ENCODE measurements around the gene TSPAN6.

GRCh38 chrX:100673397-100673953 is 36.9 kb upstream of the TSPAN6 start:
- TF ChIP-seq POLR2AphosphoS5 (IDR thresholded peaks at IDR 0.05; ENCODE audit: low read depth, low read length): no peak
- TF ChIP-seq, protein P1, sequence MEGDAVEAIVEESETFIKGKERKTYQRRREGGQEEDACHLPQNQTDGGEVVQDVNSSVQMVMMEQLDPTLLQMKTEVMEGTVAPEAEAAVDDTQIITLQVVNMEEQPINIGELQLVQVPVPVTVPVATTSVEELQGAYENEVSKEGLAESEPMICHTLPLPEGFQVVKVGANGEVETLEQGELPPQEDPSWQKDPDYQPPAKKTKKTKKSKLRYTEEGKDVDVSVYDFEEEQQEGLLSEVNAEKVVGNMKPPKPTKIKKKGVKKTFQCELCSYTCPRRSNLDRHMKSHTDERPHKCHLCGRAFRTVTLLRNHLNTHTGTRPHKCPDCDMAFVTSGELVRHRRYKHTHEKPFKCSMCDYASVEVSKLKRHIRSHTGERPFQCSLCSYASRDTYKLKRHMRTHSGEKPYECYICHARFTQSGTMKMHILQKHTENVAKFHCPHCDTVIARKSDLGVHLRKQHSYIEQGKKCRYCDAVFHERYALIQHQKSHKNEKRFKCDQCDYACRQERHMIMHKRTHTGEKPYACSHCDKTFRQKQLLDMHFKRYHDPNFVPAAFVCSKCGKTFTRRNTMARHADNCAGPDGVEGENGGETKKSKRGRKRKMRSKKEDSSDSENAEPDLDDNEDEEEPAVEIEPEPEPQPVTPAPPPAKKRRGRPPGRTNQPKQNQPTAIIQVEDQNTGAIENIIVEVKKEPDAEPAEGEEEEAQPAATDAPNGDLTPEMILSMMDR (IDR thresholded peaks at IDR 0.05): no peak
- no peak for TF ChIP-seq SIN3A (IDR thresholded peaks at IDR 0.05; ENCODE audit: borderline replicate concordance, insufficient read depth, low read depth, low read length)
- no peak for TF ChIP-seq REST (IDR thresholded peaks at IDR 0.05; ENCODE audit: insufficient read depth in 1 of 2, low read depth in 2 of 2, low read length in 1 of 2)
- no peak for TF ChIP-seq TCF7L2 (IDR thresholded peaks at IDR 0.05; ENCODE audit: low read depth, low read length)
